Measurements from ENCODE around the gene LINGO1. TPM values are rescaled to one million over a fixed set of nuclear protein-coding genes. Genes with fewer than 3 reads are reported as not detected.

Gene LINGO1
- total RNA-seq, 2 experiments from 2014 or later: not detected

DNA sequence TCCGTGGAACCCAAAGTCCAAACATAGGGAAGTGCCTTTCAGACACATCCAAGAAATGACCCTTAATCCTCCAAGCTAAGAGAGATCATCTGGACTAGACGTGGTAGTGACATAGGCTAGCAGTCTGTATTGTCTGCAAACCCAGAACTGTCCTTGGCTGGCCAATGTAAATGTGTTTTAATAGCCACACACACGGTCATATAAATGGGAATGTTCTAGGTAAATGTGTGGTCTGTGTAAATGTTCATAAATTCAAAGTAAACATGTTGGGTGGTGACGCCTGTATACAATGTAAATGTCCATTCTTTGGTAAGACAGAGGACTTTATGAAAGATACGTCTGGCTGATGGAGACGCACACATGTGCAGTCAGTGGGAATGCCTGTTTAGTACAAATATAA lies 16.3 kb upstream of the LINGO1 start:
- CTCF ChIA-PET: interaction anchor here (1.0 to 1.1 kb wide), 2 partner anchors 15 to 173 kb away, joined by 3 read pairs; no protein-coding TSS in a partner anchor
- intact Hi-C loops (cut with micrococcal nuclease): no loop called here

GRCh38 chr15:77647961-77648360 lies 15.2 kb upstream of the LINGO1 start:
- no peak for TF ChIP-seq CTCF (IDR thresholded peaks at IDR 0.05)
- H3K27me3 Mint-ChIP-seq: peaks cover 2% of the 10 kb centered on the region
- ChIA-PET POLR2A (no interaction called here), CTCF (no interaction called here)
- intact Hi-C loops (cut with micrococcal nuclease): no loop called here
- DNase-seq (no peak), ATAC-seq (no peak)
- no peaks in the 10 kb centered on the region for H3K36me3 Mint-ChIP-seq (ENCODE audit: low read depth)
- no peaks in the 10 kb centered on the region for H3K4me1 Mint-ChIP-seq (ENCODE audit: low read depth)
- H3K4me3 Mint-ChIP-seq: no peak overlapping the region
- no peak overlapping the region for H3K27ac Mint-ChIP-seq
- H3K9me3 Mint-ChIP-seq: no peaks in the 10 kb centered on the region

More for the DNA sequence above, 16.3 kb upstream of the LINGO1 start:
- peaks cover 2% of the 10 kb centered on the region for H3K9me3 Mint-ChIP-seq
- no peaks in the 10 kb centered on the region for H3K36me3 Mint-ChIP-seq (ENCODE audit: low read depth)
- POLR2A ChIA-PET: no interaction called here
- no peak overlapping the region for H3K4me3 Mint-ChIP-seq
- no peak for ATAC-seq
- no peak for TF ChIP-seq CTCF (IDR thresholded peaks at IDR 0.05)
- no peaks in the 10 kb centered on the region for H3K4me1 Mint-ChIP-seq (ENCODE audit: low read depth)
- no peak for DNase-seq
- H3K27ac Mint-ChIP-seq: no peak overlapping the region
- peaks cover under 1% of the 10 kb centered on the region for H3K27me3 Mint-ChIP-seq

- ChIA-PET POLR2A (no interaction called here), CTCF (interaction anchor here (2.2 kb wide), 1 partner anchor 12 kb away, joined by 14 read pairs; the partner anchor contains the start of gene LINGO1)
- Mint-ChIP-seq H3K27me3 (peaks cover 2% of the 10 kb centered on the region), H3K4me3 (no peak overlapping the region), H3K9me3 (no peaks in the 10 kb centered on the region), H3K36me3 (ENCODE audit: low read depth) (no peaks in the 10 kb centered on the region), H3K4me1 (ENCODE audit: low read depth) (no peaks in the 10 kb centered on the region), H3K27ac (no peak overlapping the region)
- no peak for TF ChIP-seq CTCF (IDR thresholded peaks at IDR 0.05)
- ATAC-seq: peak; percentile 55
- intact Hi-C loops (cut with micrococcal nuclease): no loop called here
- DNase-seq: peak; percentile 6
These were observed 13.5 kb upstream of the LINGO1 start for GRCh38 chr15:77646104-77646694.

GRCh38 chr15:77645602-77646001 lies 12.9 kb upstream of the LINGO1 start:
- TF ChIP-seq CTCF (IDR thresholded peaks at IDR 0.05): no peak
- CTCF ChIA-PET: interaction anchor here (2.2 kb wide), 1 partner anchor 12 kb away, joined by 14 read pairs; the partner anchor contains the start of gene LINGO1

GRCh38 chr15:77644543-77645247 lies 12.0 kb upstream of the LINGO1 start:
- POLR2A ChIA-PET: no interaction called here
- Mint-ChIP-seq H3K27me3 (peaks cover 2% of the 10 kb centered on the region), H3K9me3 (no peaks in the 10 kb centered on the region), H3K27ac (no peak overlapping the region), H3K4me3 (no peak overlapping the region), H3K4me1 (ENCODE audit: low read depth) (no peaks in the 10 kb centered on the region), H3K36me3 (ENCODE audit: low read depth) (no peaks in the 10 kb centered on the region)
- CTCF ChIA-PET: no interaction called here
- intact Hi-C loops (cut with micrococcal nuclease): no loop called here
- no peak for ATAC-seq
- TF ChIP-seq CTCF (IDR thresholded peaks at IDR 0.05): no peak
- no peak for DNase-seq

More at GRCh38 chr15:77645602-77646001, 12.9 kb upstream of the LINGO1 start:
- Mint-ChIP-seq H3K27ac (no peak overlapping the region), H3K36me3 (ENCODE audit: low read depth) (no peaks in the 10 kb centered on the region), H3K4me3 (no peak overlapping the region), H3K27me3 (peaks cover 2% of the 10 kb centered on the region), H3K4me1 (ENCODE audit: low read depth) (no peaks in the 10 kb centered on the region), H3K9me3 (no peaks in the 10 kb centered on the region)
- POLR2A ChIA-PET: no interaction called here
- no peak for DNase-seq
- no peak for ATAC-seq
- intact Hi-C loops (cut with micrococcal nuclease): no loop called here

Measured in activated CD8-positive, alpha-beta T cell treated with anti-CD3 and anti-CD28 coated beads for 36 hours (primary cell).